Measurements from ENCODE around the gene YWHAG. TPM values are rescaled to one million over a fixed set of nuclear protein-coding genes. Genes with fewer than 3 reads are reported as not detected.

The YWHAG gene
- total and polyA plus RNA-seq, 2 of the 13 experiments (the other 11 are each of a cell fraction or from before 2014, with no cell fraction given) = 36.9 to 67.5 TPM

DNA sequence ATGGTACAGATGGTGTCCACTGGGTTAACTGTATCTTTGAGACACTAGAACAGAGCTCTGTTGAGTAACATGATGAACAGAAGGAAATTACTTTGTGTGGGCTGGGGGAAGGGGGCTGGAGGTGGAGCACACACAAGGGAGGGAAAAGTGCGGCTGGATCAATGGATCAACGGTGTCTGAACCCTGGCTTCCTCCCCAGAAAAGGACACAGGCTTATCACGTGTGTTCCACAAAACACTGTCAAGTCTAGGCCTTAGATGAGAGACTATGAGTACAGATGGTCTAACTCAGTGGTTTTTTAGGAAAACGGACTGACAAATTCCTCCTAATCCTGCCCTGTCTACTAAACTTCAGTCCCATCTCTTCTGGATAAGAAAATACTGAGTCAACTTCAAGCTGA is 28.5 kb downstream of the YWHAG start:
- H3K9ac ChIP-seq (ENCODE audit: insufficient read depth, low read depth, low read length) = no peak overlapping the region
- peaks cover 62% of the 10 kb centered on the region for H3K79me2 ChIP-seq (ENCODE audit: insufficient read depth, low read length)
- POLR2A ChIA-PET = no interaction called here
- ATAC-seq (no peak), DNase-seq (ENCODE audit: low spot score) (no peak), FAIRE-seq (no peak)
- H3K27ac ChIP-seq (ENCODE audit: extremely low read length, insufficient read depth, low read length) = no peak overlapping the region
- no TSS peak for BruUV-seq (replicated peaks)
- H3K4me2 ChIP-seq (ENCODE audit: low read depth, low read length) = no peak overlapping the region
- H3K36me3 ChIP-seq (replicated peaks in 1 of 2; ENCODE audit: control insufficient read depth in 1 of 2, insufficient read depth in 2 of 2, low read length in 2 of 2) = peaks cover 21 to 67% of the 10 kb centered on the region in 2 experiments
- H3K4me1 ChIP-seq (ENCODE audit: insufficient read depth, low read length) = peaks cover 27% of the 10 kb centered on the region
- CTCF ChIA-PET (ENCODE audit: low intra/inter-chr PET ratio, low total read pairs) = no interaction called here
- TF ChIP-seq TEAD2 (CRISPR knock-in tag; IDR thresholded peaks at IDR 0.05) = no peak
- no peak for TF ChIP-seq TRIM24 (CRISPR knock-in tag; IDR thresholded peaks at IDR 0.05)
- no peak for TF ChIP-seq KAT8 (CRISPR knock-in tag; IDR thresholded peaks at IDR 0.05)
- no peak overlapping the region for H2AFZ ChIP-seq (ENCODE audit: low read length)
- H3K27me3 ChIP-seq (ENCODE audit: control insufficient read depth in 1 of 2, insufficient read depth in 2 of 2, low read length in 2 of 2) = no peaks in the 10 kb centered on the region
- H3K9me3 ChIP-seq (ENCODE audit: low read length) = no peaks in the 10 kb centered on the region
- in situ Hi-C loops (cut with HindIII; ENCODE audit: extremely low pct_ligation_motif_present, low pct_unique_long_range_greater_than_20kb) (no loop called here), intact Hi-C loops (cut with micrococcal nuclease; ENCODE audit: unreplicated experiment) (no loop called here)
- WGBS (ENCODE audit: low lambda C conversion rate) = 89% methylated on average over 4 of the region's 4 CpGs
- H4K20me1 ChIP-seq (ENCODE audit: insufficient read depth, low read length) = peaks cover 51% of the 10 kb centered on the region
- H3K4me3 ChIP-seq (replicated peaks in 1 of 3; ENCODE audit: insufficient read depth in 1 of 3, low read depth in 2 of 3, low read length in 3 of 3) = no peak overlapping the region

DNA sequence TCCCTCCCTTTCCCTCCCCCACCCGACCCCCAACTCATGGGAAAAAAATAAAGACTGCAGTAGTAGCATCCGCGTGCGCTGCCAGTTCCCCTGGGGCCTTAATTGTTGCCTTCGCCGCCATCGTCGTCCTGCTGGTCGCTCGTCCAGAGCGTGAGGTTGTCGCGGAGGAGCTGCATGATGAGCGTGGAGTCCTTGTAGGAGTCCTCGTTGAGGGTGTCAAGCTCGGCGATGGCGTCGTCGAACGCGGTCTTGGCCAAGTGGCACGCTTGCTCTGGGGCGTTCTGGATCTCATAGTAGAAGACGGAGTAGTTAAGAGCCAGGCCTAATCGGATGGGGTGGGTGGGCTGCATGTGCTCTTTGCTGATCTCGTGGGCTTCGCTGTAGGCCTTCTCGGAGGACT is 29.3 kb downstream of the YWHAG start:
- WGBS (ENCODE audit: low lambda C conversion rate) = 96% methylated on average over 29 of the region's 29 CpGs
- TF ChIP-seq ZNF343 (CRISPR knock-in tag; IDR thresholded peaks at IDR 0.05) = no peak
- TF ChIP-seq, protein P1, sequence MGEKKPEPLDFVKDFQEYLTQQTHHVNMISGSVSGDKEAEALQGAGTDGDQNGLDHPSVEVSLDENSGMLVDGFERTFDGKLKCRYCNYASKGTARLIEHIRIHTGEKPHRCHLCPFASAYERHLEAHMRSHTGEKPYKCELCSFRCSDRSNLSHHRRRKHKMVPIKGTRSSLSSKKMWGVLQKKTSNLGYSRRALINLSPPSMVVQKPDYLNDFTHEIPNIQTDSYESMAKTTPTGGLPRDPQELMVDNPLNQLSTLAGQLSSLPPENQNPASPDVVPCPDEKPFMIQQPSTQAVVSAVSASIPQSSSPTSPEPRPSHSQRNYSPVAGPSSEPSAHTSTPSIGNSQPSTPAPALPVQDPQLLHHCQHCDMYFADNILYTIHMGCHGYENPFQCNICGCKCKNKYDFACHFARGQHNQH (CRISPR knock-in tag; IDR thresholded peaks at IDR 0.05) = no peak
- Histone ChIP-seq H3K27me3 (ENCODE audit: control insufficient read depth in 1 of 2, insufficient read depth in 2 of 2, low read length in 2 of 2) (no peaks in the 10 kb centered on the region), H3K4me1 (ENCODE audit: insufficient read depth, low read length) (peaks cover 24% of the 10 kb centered on the region), H3K4me3 (replicated peaks in 1 of 3; ENCODE audit: insufficient read depth in 1 of 3, low read depth in 2 of 3, low read length in 3 of 3) (no peak overlapping the region), H2AFZ (ENCODE audit: low read length) (no peak overlapping the region), H3K79me2 (ENCODE audit: insufficient read depth, low read length) (peaks cover 56% of the 10 kb centered on the region), H3K9ac (ENCODE audit: insufficient read depth, low read depth, low read length) (no peak overlapping the region), H3K36me3 (replicated peaks in 1 of 2; ENCODE audit: control insufficient read depth in 1 of 2, insufficient read depth in 2 of 2, low read length in 2 of 2) (peaks cover 21 to 64% of the 10 kb centered on the region in 2 experiments), H3K27ac (ENCODE audit: extremely low read length, insufficient read depth, low read length) (no peak overlapping the region), H3K4me2 (ENCODE audit: low read depth, low read length) (no peak overlapping the region), H4K20me1 (ENCODE audit: insufficient read depth, low read length) (peaks cover 46% of the 10 kb centered on the region), H3K9me3 (ENCODE audit: low read length) (no peaks in the 10 kb centered on the region)
- FAIRE-seq = no peak
- ATAC-seq = no peak
- no peak for DNase-seq (ENCODE audit: low spot score)
- ChIA-PET CTCF (ENCODE audit: low intra/inter-chr PET ratio, low total read pairs) (no interaction called here), POLR2A (no interaction called here)
- in situ Hi-C loops (cut with HindIII; ENCODE audit: extremely low pct_ligation_motif_present, low pct_unique_long_range_greater_than_20kb) (no loop called here), intact Hi-C loops (cut with micrococcal nuclease; ENCODE audit: unreplicated experiment) (no loop called here)
- no TSS peak for BruUV-seq (replicated peaks)
